HEK293T (cell line): ENCODE results near the gene RPS27A.
A peak's percentile ranks its signal among the peaks of the same experiment; 100 is the strongest.
"Not testable (repeated sequence)": the region's sequence is repeated elsewhere in the genome, so short reads cannot be mapped to it uniquely, and the experiment has no call there.

Source experiments
- CTCF ChIA-PET: fragments of 350-600 bp; formaldehyde crosslinking; extraction: SDS; loops from one replicate; lab custom pipeline; 2021; ENCODE audit warnings: antibody characterized with exemption, inconsistent platforms; lab: Yijun Ruan, JAX
- POLR2A ChIA-PET: fragments of 350-600 bp; formaldehyde crosslinking; extraction: SDS; loops from one replicate; lab custom pipeline; 2020; ENCODE audit warnings: antibody characterized with exemption, inconsistent platforms; lab: Yijun Ruan, JAX
- DNase-seq: peaks from one replicate; pipeline ENCODE4 v3.0.0; 2012; ENCODE audit warnings: mixed read lengths; ENCODE audit errors: extremely low spot score
- ARNT ChIP-seq: fragments of 450-650 bp; IDR thresholded peaks from 2 replicates; pipeline ENCODE4 v1.6.1; 2017; ENCODE audit warnings: mild to moderate bottlenecking
- BHLHE40 ChIP-seq: fragments of 450-650 bp; IDR thresholded peaks from 2 replicates; pipeline ENCODE4 v1.6.1; 2016; ENCODE audit warnings: mild to moderate bottlenecking, moderate library complexity, borderline replicate concordance
- ELF4 ChIP-seq: fragments of 450-650 bp; IDR thresholded peaks from 2 replicates; pipeline ENCODE4 v1.6.1; 2017; ENCODE audit warnings: antibody characterized with exemption
- FOXA1 ChIP-seq: fragments of 450-650 bp; IDR thresholded peaks from 2 replicates; pipeline ENCODE4 v1.6.1; 2016; ENCODE audit warnings: mild to moderate bottlenecking
- FOXK2 ChIP-seq: fragments of 450-650 bp; IDR thresholded peaks from 2 replicates; pipeline ENCODE4 v1.6.1; 2016; ENCODE audit warnings: mild to moderate bottlenecking
- FOXM1 ChIP-seq: fragments of 450-650 bp; IDR thresholded peaks from 2 replicates; pipeline ENCODE4 v1.6.1; 2017; ENCODE audit warnings: mild to moderate bottlenecking, borderline replicate concordance
- HDGF ChIP-seq: fragments of 450-650 bp; IDR thresholded peaks from 2 replicates; pipeline ENCODE4 v1.6.1; 2017; ENCODE audit warnings: antibody characterized with exemption, borderline replicate concordance
- L3MBTL2 ChIP-seq: fragments of 450-650 bp; conservative IDR thresholded peaks from 2 replicates; pipeline ENCODE4 v1.6.1; 2016; ENCODE audit warnings: mild to moderate bottlenecking
- LEF1 ChIP-seq: fragments of 450-650 bp; IDR thresholded peaks from 2 replicates; pipeline ENCODE4 v1.6.1; 2017; ENCODE audit warnings: mild to moderate bottlenecking, borderline replicate concordance
- NFRKB ChIP-seq: fragments of 450-650 bp; IDR thresholded peaks from 2 replicates; pipeline ENCODE4 v1.6.1; 2016; ENCODE audit warnings: mild to moderate bottlenecking, moderate library complexity
- SUZ12 ChIP-seq: fragments of 450-650 bp; IDR thresholded peaks from 2 replicates; pipeline ENCODE4 v1.6.1; 2016; ENCODE audit warnings: mild to moderate bottlenecking
- TARDBP ChIP-seq: fragments of 450-650 bp; IDR thresholded peaks from 2 replicates; pipeline ENCODE4 v1.6.1; 2016
- ZNF384 ChIP-seq: fragments of 450-650 bp; IDR thresholded peaks from 2 replicates; pipeline ENCODE4 v1.6.1; 2016
- TF ChIP-seq, protein P1 (sequence below): fragments of 450-650 bp; IDR thresholded peaks from 2 replicates; pipeline ENCODE4 v1.6.1; 2016

The RPS27A gene

DNA sequence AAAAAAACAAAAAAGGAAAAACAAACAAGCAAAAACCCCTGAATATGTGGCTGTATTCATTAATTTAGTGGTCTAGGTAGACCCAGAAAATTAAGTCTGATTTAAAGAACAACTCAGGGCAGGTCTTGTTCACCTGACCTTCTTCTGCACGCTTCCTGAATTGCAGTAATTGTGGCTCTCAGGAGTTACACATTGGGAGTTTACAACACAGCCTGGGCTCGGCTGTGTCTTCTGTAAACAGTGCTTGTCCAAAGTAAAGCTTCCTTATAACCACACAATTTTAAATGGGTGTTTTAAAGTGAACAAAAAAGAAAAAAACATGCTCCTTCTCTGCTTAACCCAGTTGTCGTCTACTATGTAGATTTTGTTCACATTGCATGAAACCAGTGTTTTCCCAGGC is 44.8 kb downstream of the RPS27A start:
- POLR2A ChIA-PET, result no interaction called here
- TF ChIP-seq L3MBTL2, result no peak
- TF ChIP-seq HDGF, result no peak
- no peak for DNase-seq
- CTCF ChIA-PET, result no interaction called here

DNA sequence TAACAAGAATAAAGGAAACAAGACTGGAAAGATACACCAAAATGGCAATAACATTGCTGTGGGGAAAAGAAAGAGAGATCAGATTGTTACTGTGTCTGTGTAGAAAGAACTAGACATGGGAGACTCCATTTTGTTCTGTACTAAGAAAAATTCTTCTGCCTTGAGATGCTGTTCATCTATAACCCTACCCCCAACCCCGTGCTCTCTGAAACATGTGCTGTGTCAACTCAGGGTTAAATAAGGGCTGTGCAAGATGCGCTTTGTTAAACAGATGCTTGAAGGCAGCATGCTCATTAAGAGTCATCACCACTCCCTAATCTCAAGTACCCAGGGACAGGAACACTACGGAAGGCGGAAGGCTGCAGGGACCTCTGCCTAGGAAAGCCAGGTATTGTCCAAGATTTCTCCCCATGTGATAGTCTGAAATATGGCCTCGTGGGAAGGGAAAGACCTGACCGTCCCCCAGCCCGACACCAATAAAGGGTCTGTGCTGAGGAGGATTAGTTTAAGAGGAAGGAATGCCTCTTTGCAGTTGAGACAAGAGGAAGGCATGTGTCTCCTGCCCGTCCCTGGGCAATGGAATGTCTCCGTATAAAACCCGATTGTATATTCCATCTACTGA is 46.8 kb downstream of the RPS27A start:
- DNase-seq, POLR2A ChIA-PET, CTCF ChIA-PET: not testable (repeated sequence)

DNA sequence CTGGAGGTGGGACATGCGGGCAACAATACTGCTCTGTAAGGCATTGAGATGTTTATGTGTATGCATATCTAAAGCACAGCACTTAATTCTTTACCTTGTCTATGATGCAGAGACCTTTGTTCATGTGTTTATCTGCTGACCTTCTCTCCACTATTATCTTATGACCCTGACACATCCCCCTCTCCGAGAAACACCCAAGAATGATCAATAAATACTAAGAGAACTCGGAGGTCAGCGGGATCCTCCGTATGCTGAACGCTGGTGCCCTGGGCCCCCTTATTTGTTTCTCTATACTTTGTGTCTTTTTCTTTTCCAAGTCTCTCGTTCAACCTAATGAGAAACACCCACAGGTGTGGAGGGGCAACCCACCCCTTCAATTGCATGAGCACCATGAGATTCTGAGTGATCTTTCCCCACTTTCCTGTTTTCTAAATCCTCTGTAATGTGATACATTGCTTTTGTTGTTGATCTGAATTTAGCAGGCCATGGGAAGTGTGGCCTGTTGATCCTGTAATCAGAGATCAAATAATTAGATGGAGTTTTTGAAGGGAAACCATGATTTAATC is 47.5 kb downstream of the RPS27A start:
- POLR2A ChIA-PET, DNase-seq, CTCF ChIA-PET: not testable (repeated sequence)

DNA sequence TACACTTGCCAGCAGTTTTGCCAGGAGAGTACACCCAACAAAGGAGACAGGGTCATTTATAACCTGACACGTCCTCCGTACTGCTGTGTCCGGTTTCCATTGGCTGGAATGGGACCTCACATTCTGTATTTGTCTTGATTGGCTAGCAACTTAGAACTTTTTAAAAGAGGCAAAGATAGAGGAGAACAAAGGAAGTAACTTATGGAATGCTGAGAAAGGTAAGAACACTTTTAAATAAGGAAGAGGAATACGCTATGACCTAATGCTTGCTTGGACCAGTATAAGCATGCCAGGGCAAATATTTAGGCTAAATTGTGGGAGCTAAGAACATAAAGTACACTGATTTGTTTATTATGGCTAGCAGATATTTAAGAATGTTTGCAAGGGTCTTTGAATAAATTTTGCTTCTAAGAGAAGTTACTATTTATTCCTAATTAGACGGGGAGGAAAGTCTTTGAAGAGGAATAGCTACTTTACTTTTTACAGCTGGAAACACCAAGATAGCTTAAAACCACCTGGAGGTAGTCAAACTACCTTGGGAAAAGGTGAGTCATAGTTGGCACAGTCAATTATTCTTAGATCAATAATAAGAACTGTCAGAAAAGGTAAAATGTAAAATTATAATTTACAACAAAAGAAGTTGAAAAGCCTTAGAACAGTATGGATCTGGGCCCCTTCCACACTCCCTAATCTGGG is 48.5 kb downstream of the RPS27A start:
- POLR2A ChIA-PET, result interaction anchor here (1.0 to 1.4 kb wide), 3 partner anchors 11 to 1319 kb away, joined by 3 to 9 read pairs (median 4); partner anchors contain the start of gene CFAP36
- DNase-seq, CTCF ChIA-PET: not testable (repeated sequence)

DNA sequence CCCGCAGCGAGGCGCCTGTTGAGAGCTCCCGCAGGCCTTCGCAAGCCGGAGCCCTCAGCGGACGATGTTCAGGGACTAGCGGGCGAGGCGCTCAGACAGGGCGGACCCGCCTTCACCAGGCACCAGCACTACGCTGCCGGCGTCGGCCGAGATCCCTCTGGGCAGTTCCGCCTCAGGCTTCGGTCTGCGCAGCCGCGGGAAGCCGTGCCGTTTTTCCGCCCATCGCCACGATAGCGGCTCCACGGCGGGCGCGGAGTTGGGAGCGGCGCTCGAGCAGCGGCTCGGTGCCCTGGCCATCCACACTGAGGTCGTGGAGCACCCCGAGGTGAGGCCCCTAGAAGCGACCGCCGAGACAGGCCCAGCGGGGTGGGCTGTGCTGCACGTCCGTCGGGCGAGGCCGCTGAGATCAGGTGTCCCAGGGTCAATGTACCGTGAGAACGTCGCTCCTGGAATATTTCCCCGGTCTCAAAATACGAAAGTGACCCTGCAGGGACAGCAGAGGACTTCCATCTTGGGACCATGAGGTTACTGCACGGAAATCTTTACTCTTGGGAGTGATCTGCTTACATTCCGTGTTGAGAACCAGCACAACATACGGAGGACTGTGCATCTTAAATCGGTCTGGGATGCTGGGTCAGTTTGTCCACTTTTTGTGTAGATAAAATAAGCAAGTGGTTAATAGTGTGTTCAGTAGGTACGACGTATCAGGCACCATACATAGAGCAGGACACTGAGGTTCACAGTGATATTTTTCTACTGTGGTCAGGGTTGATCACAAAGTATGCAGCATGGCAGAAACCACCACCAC is 49.8 kb downstream of the RPS27A start:
- ChIA-PET CTCF (no interaction called here), POLR2A (interaction anchor here (1.4 kb wide), 1 partner anchor 12 kb away, joined by 9 read pairs; no protein-coding TSS in a partner anchor)
- peak; percentile 79 for DNase-seq
- TF ChIP-seq L3MBTL2, result peak; percentile 85
- TF ChIP-seq FOXM1, result no peak
- TF ChIP-seq FOXK2, result no peak
- peak; percentile 57; the same call in 1 of the 2 replicates for TF ChIP-seq HDGF
- no peak for TF ChIP-seq NFRKB
- TF ChIP-seq ARNT, result no peak

DNA sequence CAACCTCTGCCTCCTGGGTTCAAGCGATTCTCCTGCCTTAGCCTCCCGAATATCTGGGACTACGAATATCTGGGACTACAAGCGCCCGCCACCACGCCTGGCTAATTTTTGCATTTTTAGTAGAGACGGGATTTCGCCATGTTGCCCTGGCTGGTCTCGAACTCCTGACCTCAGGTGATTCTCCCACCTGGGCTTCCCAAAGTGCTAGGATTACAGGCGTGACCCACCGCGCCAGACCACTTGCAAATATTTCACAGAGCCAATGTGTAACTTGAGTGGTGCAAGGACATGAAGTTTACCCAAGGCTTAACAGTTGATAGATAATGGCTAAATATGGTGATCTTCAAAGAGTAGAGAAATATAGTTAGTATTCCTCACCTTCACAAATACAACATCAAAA is 50.6 kb downstream of the RPS27A start:
- DNase-seq, result no peak
- ChIA-PET POLR2A (interaction anchor here (1.0 kb wide), 1 partner anchor 236 kb away, joined by 3 read pairs; the partner anchor contains the start of gene CFAP36), CTCF (no interaction called here)
- TF ChIP-seq ZNF384 (no peak), LEF1 (no peak), FOXK2 (no peak), BHLHE40 (no peak), L3MBTL2 (no peak), ELF4 (no peak), FOXM1 (no peak), FOXA1 (no peak), SUZ12 (no peak), NFRKB (no peak), TARDBP (no peak)
- TF ChIP-seq, protein P1, sequence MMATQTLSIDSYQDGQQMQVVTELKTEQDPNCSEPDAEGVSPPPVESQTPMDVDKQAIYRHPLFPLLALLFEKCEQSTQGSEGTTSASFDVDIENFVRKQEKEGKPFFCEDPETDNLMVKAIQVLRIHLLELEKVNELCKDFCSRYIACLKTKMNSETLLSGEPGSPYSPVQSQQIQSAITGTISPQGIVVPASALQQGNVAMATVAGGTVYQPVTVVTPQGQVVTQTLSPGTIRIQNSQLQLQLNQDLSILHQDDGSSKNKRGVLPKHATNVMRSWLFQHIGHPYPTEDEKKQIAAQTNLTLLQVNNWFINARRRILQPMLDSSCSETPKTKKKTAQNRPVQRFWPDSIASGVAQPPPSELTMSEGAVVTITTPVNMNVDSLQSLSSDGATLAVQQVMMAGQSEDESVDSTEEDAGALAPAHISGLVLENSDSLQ, result no peak
